ENCODE results near the gene FBN3.

Gene FBN3

GRCh38 chr19:8116437-8117293, 32.7 kb downstream of the FBN3 start:
- TF ChIP-seq CTCF (IDR thresholded peaks at IDR 0.05; ENCODE audit: low read length) (no peak), EZH2 (IDR thresholded peaks at IDR 0.05; ENCODE audit: borderline replicate concordance, low read length) (no peak)
- H3K4me2 ChIP-seq (ENCODE audit: low read length) = no peak overlapping the region
- no peaks in the 10 kb centered on the region for H3K79me2 ChIP-seq (ENCODE audit: insufficient read depth, low read length)
- no peak overlapping the region for H3K27ac ChIP-seq (ENCODE audit: low read depth, low read length, poor library complexity, severe bottlenecking)
- H2AFZ ChIP-seq (ENCODE audit: low read length) = no peak overlapping the region
- no peaks in the 10 kb centered on the region for H3F3A ChIP-seq (ENCODE audit: insufficient read depth, low read length)
- H3K27me3 ChIP-seq (ENCODE audit: insufficient read depth, low read length) = peaks cover 4% of the 10 kb centered on the region; the same call in 1 of the 2 replicates
- H3K4me1 ChIP-seq (ENCODE audit: insufficient read depth, low read length, severe bottlenecking) = no peaks in the 10 kb centered on the region
- H3K4me3 ChIP-seq (ENCODE audit: low read depth, low read length, poor library complexity, severe bottlenecking) = no peak overlapping the region
- H3K9me2 ChIP-seq (ENCODE audit: low read depth, low read length) = no peaks in the 10 kb centered on the region
- H3K9me3 ChIP-seq (ENCODE audit: low read length) = no peaks in the 10 kb centered on the region
- no peaks in the 10 kb centered on the region for H4K20me1 ChIP-seq (ENCODE audit: insufficient read depth, low read length)
- H3K36me3 ChIP-seq (ENCODE audit: insufficient read depth, low read length) = no peaks in the 10 kb centered on the region
- H3K9ac ChIP-seq (ENCODE audit: low read length) = no peak overlapping the region

GRCh38 chr19:8115805-8116396, 33.5 kb downstream of the FBN3 start:
- no peak for TF ChIP-seq EZH2 (IDR thresholded peaks at IDR 0.05; ENCODE audit: borderline replicate concordance, low read length)
- TF ChIP-seq CTCF (IDR thresholded peaks at IDR 0.05; ENCODE audit: low read length) = no peak
- Histone ChIP-seq H4K20me1 (ENCODE audit: insufficient read depth, low read length) (no peaks in the 10 kb centered on the region), H3K9me2 (ENCODE audit: low read depth, low read length) (no peaks in the 10 kb centered on the region), H3K9ac (ENCODE audit: low read length) (no peak overlapping the region), H3K4me3 (ENCODE audit: low read depth, low read length, poor library complexity, severe bottlenecking) (no peak overlapping the region), H3K4me2 (ENCODE audit: low read length) (no peak overlapping the region), H3K27ac (ENCODE audit: low read depth, low read length, poor library complexity, severe bottlenecking) (no peak overlapping the region), H3F3A (ENCODE audit: insufficient read depth, low read length) (no peaks in the 10 kb centered on the region), H3K36me3 (ENCODE audit: insufficient read depth, low read length) (no peaks in the 10 kb centered on the region), H3K9me3 (ENCODE audit: low read length) (no peaks in the 10 kb centered on the region), H3K79me2 (ENCODE audit: insufficient read depth, low read length) (no peaks in the 10 kb centered on the region), H2AFZ (ENCODE audit: low read length) (no peak overlapping the region), H3K27me3 (ENCODE audit: insufficient read depth, low read length) (peaks cover 4% of the 10 kb centered on the region; the same call in 1 of the 2 replicates), H3K4me1 (ENCODE audit: insufficient read depth, low read length, severe bottlenecking) (no peaks in the 10 kb centered on the region)

DNA sequence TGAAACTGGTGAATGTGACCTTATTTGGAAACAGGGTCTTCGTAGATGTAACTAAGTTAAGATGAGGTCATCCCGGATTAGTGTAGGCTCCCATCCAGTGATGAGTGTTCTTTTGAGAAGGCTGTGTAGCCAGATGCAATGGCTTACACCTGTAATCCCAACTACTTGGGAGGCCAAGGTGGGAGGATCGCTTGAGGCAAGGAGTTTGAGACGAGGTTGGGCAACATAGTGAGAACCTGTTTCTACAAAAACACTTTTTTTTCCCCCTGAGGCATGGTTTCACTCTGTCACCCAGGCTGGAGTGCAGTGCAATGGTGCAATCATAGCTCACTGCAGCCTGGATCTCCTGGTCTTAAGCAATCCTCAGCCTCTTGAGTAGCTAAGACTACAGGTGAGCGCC, 36.4 kb downstream of the FBN3 start:
- H3K4me2 ChIP-seq (ENCODE audit: low read length) = no peak overlapping the region
- H3K36me3 ChIP-seq (ENCODE audit: insufficient read depth, low read length) = no peaks in the 10 kb centered on the region; the same call in 1 of the 2 replicates

More for the DNA sequence above, 36.4 kb downstream of the FBN3 start:
- no peak overlapping the region for H3K27ac ChIP-seq (ENCODE audit: low read depth, low read length, poor library complexity, severe bottlenecking)
- no peaks in the 10 kb centered on the region for H3K9me2 ChIP-seq (ENCODE audit: low read depth, low read length)
- H3F3A ChIP-seq (ENCODE audit: insufficient read depth, low read length) = no peaks in the 10 kb centered on the region
- H4K20me1 ChIP-seq (ENCODE audit: insufficient read depth, low read length) = no peaks in the 10 kb centered on the region
- TF ChIP-seq CTCF (IDR thresholded peaks at IDR 0.05; ENCODE audit: low read length) (no peak), EZH2 (IDR thresholded peaks at IDR 0.05; ENCODE audit: borderline replicate concordance, low read length) (no peak)
- H3K4me3 ChIP-seq (ENCODE audit: low read depth, low read length, poor library complexity, severe bottlenecking) = no peak overlapping the region
- 0 out of 2 replicates have a peak, but pooled peaks cover 4% of the 10 kb centered on the region for H3K9me3 ChIP-seq (ENCODE audit: low read length)
- H3K79me2 ChIP-seq (ENCODE audit: insufficient read depth, low read length) = no peaks in the 10 kb centered on the region
- H3K9ac ChIP-seq (ENCODE audit: low read length) = no peak overlapping the region
- H3K4me1 ChIP-seq (ENCODE audit: insufficient read depth, low read length, severe bottlenecking) = no peaks in the 10 kb centered on the region
- no peak overlapping the region for H2AFZ ChIP-seq (ENCODE audit: low read length)
- peaks cover 10% of the 10 kb centered on the region for H3K27me3 ChIP-seq (ENCODE audit: insufficient read depth, low read length)

Measured in OCI-LY1 (cell line).